Measurements from ENCODE around the gene CHD5.

The CHD5 gene

DNA sequence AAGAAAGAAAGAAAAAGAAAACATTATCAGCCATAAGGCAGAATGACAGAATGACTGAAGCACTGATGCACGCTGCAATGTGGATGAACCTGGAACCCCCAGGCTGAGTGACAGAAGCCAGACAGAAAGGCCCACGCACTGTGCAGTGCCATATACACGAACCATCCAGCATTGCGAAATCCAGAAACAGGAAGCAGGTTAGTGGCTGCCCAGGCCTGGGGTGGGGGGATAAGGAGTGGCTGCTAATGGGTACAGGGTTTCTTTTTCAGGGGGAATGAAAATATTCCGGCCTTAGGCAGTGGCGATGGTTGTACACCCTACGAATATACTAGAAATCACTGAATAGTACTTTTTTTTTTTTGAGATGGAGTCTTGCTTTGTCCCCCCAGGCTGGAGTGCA, 57.0 kb downstream of the CHD5 start:
- H3K9ac ChIP-seq (ENCODE audit: low read length in 2 of 2): no peak overlapping the region
- no peaks in the 10 kb centered on the region for H3K36me3 ChIP-seq (ENCODE audit: control insufficient read depth in 2 of 2, insufficient read depth in 2 of 2, low read length in 2 of 2)
- no peak overlapping the region for H3K4me3 ChIP-seq (ENCODE audit: low read length in 2 of 2)
- H3K4me1 ChIP-seq (ENCODE audit: control insufficient read depth, insufficient read depth, low read length): peaks cover 5% of the 10 kb centered on the region
- H3K27me3 ChIP-seq (ENCODE audit: control insufficient read depth in 1 of 2, insufficient read depth in 2 of 2, low read length in 2 of 2): no peaks in the 10 kb centered on the region
- no peak overlapping the region for H3K27ac ChIP-seq (ENCODE audit: low read length)
- H3K9me3 ChIP-seq (ENCODE audit: control insufficient read depth in 2 of 2, low read length in 2 of 2): no peaks in the 10 kb centered on the region

DNA sequence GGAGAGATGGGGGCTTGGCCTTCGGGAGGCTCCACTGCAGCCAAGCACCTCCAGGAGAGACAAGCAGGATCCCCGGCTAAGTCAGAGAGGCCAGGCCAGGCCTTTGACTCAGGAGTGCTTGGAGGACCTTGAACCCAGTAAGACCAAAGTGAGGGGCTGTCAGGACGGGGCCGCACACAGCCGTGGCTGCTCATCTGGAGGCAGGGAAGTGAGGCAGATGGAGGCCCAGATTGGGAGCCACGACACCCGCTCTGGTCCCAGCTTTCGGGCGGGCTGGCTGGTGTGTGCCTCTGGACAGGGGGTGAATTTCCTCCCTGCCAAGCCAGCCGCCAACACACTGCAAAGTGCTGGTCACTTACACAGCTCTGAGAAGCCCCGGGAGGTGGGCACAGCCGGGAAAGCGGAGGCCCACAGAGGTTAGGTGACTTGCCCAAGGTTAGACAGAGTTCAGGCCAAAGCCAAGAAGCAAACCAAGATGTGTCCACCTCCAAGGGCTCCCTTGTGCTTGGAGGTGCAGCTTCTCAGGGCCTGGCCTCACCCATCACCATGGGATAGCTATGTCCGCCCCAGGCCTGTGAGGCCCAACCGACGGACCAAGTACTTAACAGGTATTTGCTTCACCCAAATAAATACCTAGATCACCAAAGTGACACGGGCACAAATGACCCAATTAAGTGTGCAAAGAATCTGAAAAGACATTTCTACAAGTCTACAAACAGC, 58.3 kb downstream of the CHD5 start:
- no peak overlapping the region for H3K9ac ChIP-seq (ENCODE audit: low read length in 2 of 2)
- H3K4me3 ChIP-seq (ENCODE audit: low read length in 2 of 2): no peak overlapping the region
- no peak overlapping the region for H3K27ac ChIP-seq (ENCODE audit: low read length)
- no peaks in the 10 kb centered on the region for H3K4me1 ChIP-seq (ENCODE audit: control insufficient read depth, insufficient read depth, low read length)
- H3K9me3 ChIP-seq (ENCODE audit: control insufficient read depth in 2 of 2, low read length in 2 of 2): no peaks in the 10 kb centered on the region
- H3K36me3 ChIP-seq (ENCODE audit: control insufficient read depth in 2 of 2, insufficient read depth in 2 of 2, low read length in 2 of 2): no peaks in the 10 kb centered on the region
- no peaks in the 10 kb centered on the region for H3K27me3 ChIP-seq (ENCODE audit: control insufficient read depth in 1 of 2, insufficient read depth in 2 of 2, low read length in 2 of 2)

GRCh38 chr1:6121021-6121421, 59.1 kb downstream of the CHD5 start:
- Histone ChIP-seq H3K36me3 (ENCODE audit: control insufficient read depth in 2 of 2, insufficient read depth in 2 of 2, low read length in 2 of 2) (no peaks in the 10 kb centered on the region), H3K4me3 (ENCODE audit: low read length in 2 of 2) (no peak overlapping the region), H3K4me1 (ENCODE audit: control insufficient read depth, insufficient read depth, low read length) (no peaks in the 10 kb centered on the region), H3K9me3 (ENCODE audit: control insufficient read depth in 2 of 2, low read length in 2 of 2) (no peaks in the 10 kb centered on the region), H3K27me3 (ENCODE audit: control insufficient read depth in 1 of 2, insufficient read depth in 2 of 2, low read length in 2 of 2) (no peaks in the 10 kb centered on the region), H3K9ac (ENCODE audit: low read length in 2 of 2) (no peak overlapping the region), H3K27ac (ENCODE audit: low read length) (no peak overlapping the region)

DNA sequence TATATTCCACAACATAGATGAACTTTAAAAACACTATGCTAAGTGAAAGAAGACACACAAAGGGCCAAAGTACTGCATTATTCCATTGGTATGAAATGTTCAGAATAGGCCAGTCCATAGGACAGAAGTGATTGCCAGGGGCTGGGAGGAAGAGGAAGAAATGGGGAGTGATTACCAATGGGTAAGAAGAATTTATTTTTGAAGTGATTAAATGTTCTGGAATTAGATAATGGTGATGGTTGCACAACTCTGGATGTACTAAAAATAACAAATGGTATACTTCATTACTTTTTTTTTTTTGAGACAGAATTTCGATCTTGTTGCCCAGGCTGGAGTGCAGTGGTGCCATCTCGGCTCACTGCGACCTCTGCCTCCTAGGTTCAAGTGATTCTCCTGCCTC, 61.7 kb downstream of the CHD5 start:
- Histone ChIP-seq H3K4me1 (ENCODE audit: control insufficient read depth, insufficient read depth, low read length) (no peaks in the 10 kb centered on the region), H3K9me3 (ENCODE audit: control insufficient read depth in 2 of 2, low read length in 2 of 2) (peaks cover 0 to 6% of the 10 kb centered on the region in 2 donors), H3K27ac (ENCODE audit: low read length) (no peak overlapping the region), H3K4me3 (ENCODE audit: low read length in 2 of 2) (no peak overlapping the region), H3K27me3 (ENCODE audit: control insufficient read depth in 1 of 2, insufficient read depth in 2 of 2, low read length in 2 of 2) (no peaks in the 10 kb centered on the region), H3K36me3 (ENCODE audit: control insufficient read depth in 2 of 2, insufficient read depth in 2 of 2, low read length in 2 of 2) (no peaks in the 10 kb centered on the region), H3K9ac (ENCODE audit: low read length in 2 of 2) (no peak overlapping the region)

GRCh38 chr1:6117624-6118023, 62.5 kb downstream of the CHD5 start:
- H3K36me3 ChIP-seq (ENCODE audit: control insufficient read depth in 2 of 2, insufficient read depth in 2 of 2, low read length in 2 of 2): no peaks in the 10 kb centered on the region
- H3K9ac ChIP-seq (ENCODE audit: low read length in 2 of 2): no peak overlapping the region
- no peak overlapping the region for H3K27ac ChIP-seq (ENCODE audit: low read length)
- H3K9me3 ChIP-seq (ENCODE audit: control insufficient read depth in 2 of 2, low read length in 2 of 2): peaks cover 0 to 6% of the 10 kb centered on the region in 2 donors
- H3K4me1 ChIP-seq (ENCODE audit: control insufficient read depth, insufficient read depth, low read length): no peaks in the 10 kb centered on the region
- no peaks in the 10 kb centered on the region for H3K27me3 ChIP-seq (ENCODE audit: control insufficient read depth in 1 of 2, insufficient read depth in 2 of 2, low read length in 2 of 2)
- no peak overlapping the region for H3K4me3 ChIP-seq (ENCODE audit: low read length in 2 of 2)

GRCh38 chr1:6117064-6117463, 63.1 kb downstream of the CHD5 start:
- H3K4me3 ChIP-seq (ENCODE audit: low read length in 2 of 2): no peak overlapping the region
- no peaks in the 10 kb centered on the region for H3K36me3 ChIP-seq (ENCODE audit: control insufficient read depth in 2 of 2, insufficient read depth in 2 of 2, low read length in 2 of 2)
- no peaks in the 10 kb centered on the region for H3K27me3 ChIP-seq (ENCODE audit: control insufficient read depth in 1 of 2, insufficient read depth in 2 of 2, low read length in 2 of 2)
- H3K4me1 ChIP-seq (ENCODE audit: control insufficient read depth, insufficient read depth, low read length): no peaks in the 10 kb centered on the region
- H3K9ac ChIP-seq (ENCODE audit: low read length in 2 of 2): no peak overlapping the region
- H3K27ac ChIP-seq (ENCODE audit: low read length): no peak overlapping the region
- peaks cover 0 to 6% of the 10 kb centered on the region in 2 donors for H3K9me3 ChIP-seq (ENCODE audit: control insufficient read depth in 2 of 2, low read length in 2 of 2)

DNA sequence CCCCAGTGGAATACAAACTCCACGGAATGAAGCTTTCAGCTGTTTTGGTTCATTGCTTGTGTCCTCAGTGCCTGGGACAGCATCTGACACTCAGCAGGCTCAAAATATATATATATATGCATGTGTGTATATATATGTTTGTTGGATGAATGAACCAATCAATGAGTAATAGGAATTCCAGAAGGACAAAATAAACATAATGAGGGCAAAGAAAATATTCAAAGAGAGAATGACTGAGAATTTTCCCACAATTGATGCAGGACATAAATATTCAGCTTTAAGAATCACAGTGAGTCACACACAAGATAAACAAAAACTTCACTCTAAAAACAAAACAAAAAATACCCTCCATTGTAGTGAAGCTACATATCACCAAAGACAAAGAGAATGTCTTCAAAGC, 64.0 kb downstream of the CHD5 start:
- Histone ChIP-seq H3K36me3 (ENCODE audit: control insufficient read depth in 2 of 2, insufficient read depth in 2 of 2, low read length in 2 of 2) (no peaks in the 10 kb centered on the region), H3K4me3 (ENCODE audit: low read length in 2 of 2) (no peak overlapping the region), H3K27ac (ENCODE audit: low read length) (no peak overlapping the region), H3K27me3 (ENCODE audit: control insufficient read depth in 1 of 2, insufficient read depth in 2 of 2, low read length in 2 of 2) (no peaks in the 10 kb centered on the region), H3K4me1 (ENCODE audit: control insufficient read depth, insufficient read depth, low read length) (no peaks in the 10 kb centered on the region), H3K9ac (ENCODE audit: low read length in 2 of 2) (no peak overlapping the region), H3K9me3 (ENCODE audit: control insufficient read depth in 2 of 2, low read length in 2 of 2) (peaks cover 0 to 6% of the 10 kb centered on the region in 2 donors)

DNA sequence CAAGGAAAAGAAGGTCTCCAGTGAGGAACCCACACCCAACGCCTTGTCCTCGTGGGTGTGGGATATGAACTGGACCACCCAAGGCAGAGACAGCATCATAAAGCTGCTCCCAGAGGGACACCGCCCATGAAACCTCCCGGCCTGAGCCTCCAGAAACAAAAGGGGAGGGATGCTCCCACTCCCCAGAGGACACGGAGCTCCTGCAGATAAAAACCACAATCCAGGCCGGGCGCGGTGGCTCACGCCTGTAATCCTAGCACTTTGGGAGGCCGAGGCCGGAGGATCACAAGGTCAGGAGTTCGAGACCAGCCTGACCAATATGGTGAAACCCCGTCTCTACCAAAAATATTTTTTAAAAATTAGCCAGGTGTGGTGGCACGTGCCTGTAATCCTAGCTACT, 66.4 kb downstream of the CHD5 start:
- Histone ChIP-seq H3K36me3 (ENCODE audit: control insufficient read depth in 2 of 2, insufficient read depth in 2 of 2, low read length in 2 of 2) (no peaks in the 10 kb centered on the region), H3K4me3 (ENCODE audit: low read length in 2 of 2) (no peak overlapping the region), H3K9me3 (ENCODE audit: control insufficient read depth in 2 of 2, low read length in 2 of 2) (peaks cover 0 to 6% of the 10 kb centered on the region in 2 donors), H3K9ac (ENCODE audit: low read length in 2 of 2) (no peak overlapping the region), H3K27me3 (ENCODE audit: control insufficient read depth in 1 of 2, insufficient read depth in 2 of 2, low read length in 2 of 2) (no peaks in the 10 kb centered on the region), H3K27ac (ENCODE audit: low read length) (no peak overlapping the region), H3K4me1 (ENCODE audit: control insufficient read depth, insufficient read depth, low read length) (no peaks in the 10 kb centered on the region)

DNA sequence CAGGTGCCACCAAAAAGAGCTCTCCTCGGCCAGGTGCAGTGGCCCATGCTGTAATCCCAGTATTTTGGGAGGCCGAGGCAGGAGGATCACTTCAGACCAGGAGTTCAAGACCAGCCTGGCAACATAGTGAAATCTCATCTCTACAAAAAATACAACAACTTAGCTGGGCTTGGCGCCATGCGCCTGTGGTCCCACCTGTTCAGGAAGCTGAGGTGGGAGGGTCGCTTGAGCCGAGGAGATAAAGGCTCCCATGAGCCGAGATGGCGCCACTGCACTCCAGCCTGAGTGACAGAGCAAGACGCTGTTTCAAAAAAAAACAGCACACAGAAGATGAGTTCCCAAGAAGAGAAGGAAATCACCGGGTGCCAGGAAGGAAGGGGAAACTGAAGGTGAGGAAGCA, 67.0 kb downstream of the CHD5 start:
- H3K9me3 ChIP-seq (ENCODE audit: control insufficient read depth in 2 of 2, low read length in 2 of 2): peaks cover 0 to 6% of the 10 kb centered on the region in 2 donors
- no peaks in the 10 kb centered on the region for H3K27me3 ChIP-seq (ENCODE audit: control insufficient read depth in 1 of 2, insufficient read depth in 2 of 2, low read length in 2 of 2)
- H3K4me1 ChIP-seq (ENCODE audit: control insufficient read depth, insufficient read depth, low read length): no peaks in the 10 kb centered on the region
- no peak overlapping the region for H3K9ac ChIP-seq (ENCODE audit: low read length in 2 of 2)
- no peaks in the 10 kb centered on the region for H3K36me3 ChIP-seq (ENCODE audit: control insufficient read depth in 2 of 2, insufficient read depth in 2 of 2, low read length in 2 of 2)
- H3K27ac ChIP-seq (ENCODE audit: low read length): no peak overlapping the region
- H3K4me3 ChIP-seq (ENCODE audit: low read length in 2 of 2): no peak overlapping the region

GRCh38 chr1:6112690-6113005, 67.5 kb downstream of the CHD5 start:
- Histone ChIP-seq H3K4me3 (ENCODE audit: low read length in 2 of 2) (no peak overlapping the region), H3K9ac (ENCODE audit: low read length in 2 of 2) (no peak overlapping the region), H3K9me3 (ENCODE audit: control insufficient read depth in 2 of 2, low read length in 2 of 2) (peaks cover 0 to 6% of the 10 kb centered on the region in 2 donors), H3K27ac (ENCODE audit: low read length) (no peak overlapping the region), H3K4me1 (ENCODE audit: control insufficient read depth, insufficient read depth, low read length) (no peaks in the 10 kb centered on the region), H3K36me3 (ENCODE audit: control insufficient read depth in 2 of 2, insufficient read depth in 2 of 2, low read length in 2 of 2) (no peaks in the 10 kb centered on the region), H3K27me3 (ENCODE audit: control insufficient read depth in 1 of 2, insufficient read depth in 2 of 2, low read length in 2 of 2) (no peaks in the 10 kb centered on the region)

GRCh38 chr1:6111991-6112689, 68.0 kb downstream of the CHD5 start:
- Histone ChIP-seq H3K27me3 (ENCODE audit: control insufficient read depth in 1 of 2, insufficient read depth in 2 of 2, low read length in 2 of 2) (no peaks in the 10 kb centered on the region), H3K4me3 (ENCODE audit: low read length in 2 of 2) (no peak overlapping the region), H3K36me3 (ENCODE audit: control insufficient read depth in 2 of 2, insufficient read depth in 2 of 2, low read length in 2 of 2) (no peaks in the 10 kb centered on the region), H3K27ac (ENCODE audit: low read length) (no peak overlapping the region), H3K9ac (ENCODE audit: low read length in 2 of 2) (no peak overlapping the region), H3K9me3 (ENCODE audit: control insufficient read depth in 2 of 2, low read length in 2 of 2) (peaks cover 0 to 6% of the 10 kb centered on the region in 2 donors), H3K4me1 (ENCODE audit: control insufficient read depth, insufficient read depth, low read length) (no peaks in the 10 kb centered on the region)
